ENCODE measurements around the gene INTS1.

GRCh38 chr7:1421020-1421790 lies 83.0 kb downstream of the INTS1 start:
- TF ChIP-seq CTCF (IDR thresholded peaks at IDR 0.05) (no peak), POLR2A (IDR thresholded peaks at IDR 0.05) (no peak)
